GM23338 (cell line): ENCODE measurements around the gene PTP4A2. TPM values are rescaled to one million over a fixed set of nuclear protein-coding genes. Genes with fewer than 3 reads are reported as not detected.

ENCODE experiments used
- ATAC-seq: fragments of 200-7000 bp; cut with Tn5 transposase; 3 replicates; pipeline ENCODE4 v1.9.1; 2020
- DNase-seq: peaks from one replicate; pipeline ENCODE4 v3.0.0-alpha.2; 2015; ENCODE audit warnings: low spot score
- H2AFZ ChIP-seq: fragments of 200-600 bp; sonication (generic); 2 replicates; pipeline ENCODE4 v1.8.0; 2016; ENCODE audit warnings: antibody characterized with exemption, mild to moderate bottlenecking, moderate library complexity
- H3F3A ChIP-seq: fragments of 200-600 bp; sonication (generic); replicated peaks from 2 replicates; pipeline ENCODE4 v1.8.0; 2017; ENCODE audit warnings: antibody characterized with exemption, mixed run types, low read depth
- H3K27ac ChIP-seq: fragments of 200-600 bp; sonication (generic); 2 replicates; pipeline ENCODE4 v1.6.1; 2016; ENCODE audit warnings: low read depth
- H3K27me3 ChIP-seq: fragments of 200-600 bp; sonication (generic); 2 replicates; pipeline ENCODE4 v1.8.0; 2016; ENCODE audit warnings: mild to moderate bottlenecking, mixed run types, moderate library complexity; ENCODE audit not compliant: insufficient read depth
- H3K36me3 ChIP-seq: fragments of 200-600 bp; sonication (generic); 2 replicates; pipeline ENCODE4 v1.8.0; 2016; ENCODE audit warnings: mild to moderate bottlenecking; ENCODE audit not compliant: insufficient read depth
- H3K4me1 ChIP-seq: fragments of 200-600 bp; sonication (generic); 2 replicates; pipeline ENCODE4 v1.8.0; 2016; ENCODE audit warnings: mild to moderate bottlenecking, moderate library complexity; ENCODE audit not compliant: insufficient read depth
- H3K4me2 ChIP-seq: fragments of 200-600 bp; sonication (generic); 2 replicates; pipeline ENCODE4 v1.7.1; 2017; ENCODE audit warnings: mixed run types
- H3K4me3 ChIP-seq: fragments of 200-600 bp; sonication (generic); 2 replicates; pipeline ENCODE4 v1.6.1; 2016; ENCODE audit warnings: mixed run types
- H3K79me2 ChIP-seq: fragments of 200-600 bp; sonication (generic); replicated peaks from 2 replicates; pipeline ENCODE4 v1.8.0; 2017; ENCODE audit warnings: mild to moderate bottlenecking; ENCODE audit not compliant: insufficient read depth
- H3K9me2 ChIP-seq: fragments of 200-600 bp; sonication (generic); 2 replicates; pipeline ENCODE4 v1.8.0; 2017; ENCODE audit not compliant: insufficient read depth
- H4K20me1 ChIP-seq: fragments of 200-600 bp; sonication (generic); replicated peaks from 2 replicates; pipeline ENCODE4 v1.8.0; 2017; ENCODE audit warnings: mild to moderate bottlenecking; ENCODE audit not compliant: insufficient read depth
- H3K27ac Mint-ChIP-seq: 2 replicates; pipeline ENCODE4 v1.8.0; 2020; ENCODE audit warnings: inconsistent platforms, mild to moderate bottlenecking, moderate library complexity, mixed read lengths
- H3K27me3 Mint-ChIP-seq: 3 replicates; pipeline ENCODE4 v1.8.0; 2022; ENCODE audit warnings: low read depth, mild to moderate bottlenecking, moderate library complexity, mixed read lengths, inconsistent platforms; ENCODE audit not compliant: insufficient read depth, poor library complexity
- H3K36me3 Mint-ChIP-seq: 3 replicates; pipeline ENCODE4 v1.8.0; 2021; ENCODE audit warnings: low read depth, mild to moderate bottlenecking, inconsistent platforms, moderate library complexity, mixed read lengths
- H3K4me1 Mint-ChIP-seq: 3 replicates; pipeline ENCODE4 v1.8.0; 2020; ENCODE audit warnings: mild to moderate bottlenecking, inconsistent platforms, mixed read lengths
- H3K4me3 Mint-ChIP-seq: 3 replicates; pipeline ENCODE4 v1.8.0; 2021; ENCODE audit warnings: moderate library complexity, mild to moderate bottlenecking, inconsistent platforms, mixed read lengths
- H3K9me3 Mint-ChIP-seq: 3 replicates; pipeline ENCODE4 v1.8.0; 2020; ENCODE audit warnings: moderate library complexity, mild to moderate bottlenecking, inconsistent platforms, mixed read lengths
- POLR2AphosphoS5 ChIP-seq: IDR thresholded peaks from 2 replicates; pipeline ENCODE4 v1.6.1; 2016; ENCODE audit warnings: antibody characterized with exemption, low read depth
- polyA plus RNA-seq: library from polyadenylated mRNA; unstranded; fragments of >200 nt; fragmentation: Nextera tagmentation; extraction: Ambion mirVana; gene quantifications from 2 replicates; pipeline ENCODE4 v1.2.1, GENCODE V29; 2016
- total RNA-seq: library from RNA; depleted of rRNA; stranded (reverse); fragments of >200 nt; shearing (Covaris generic); gene quantifications from 2 replicates; pipeline ENCODE4 v1.2.3, GENCODE V29; 2014
- TF ChIP-seq, protein P1 (sequence below): fragments of 250-450 bp; sonication (Bioruptor Pico); IDR thresholded peaks from 2 replicates; pipeline ENCODE4 v1.5.0; 2020; ENCODE audit warnings: mild to moderate bottlenecking, moderate library complexity
- TF ChIP-seq, protein P2 (sequence below): IDR thresholded peaks from 2 replicates; pipeline ENCODE4 v1.6.1; 2016; ENCODE audit warnings: antibody characterized with exemption

Gene PTP4A2
- total and polyA plus RNA-seq, 2 experiments from 2014 or later = 153 to 260 TPM

DNA sequence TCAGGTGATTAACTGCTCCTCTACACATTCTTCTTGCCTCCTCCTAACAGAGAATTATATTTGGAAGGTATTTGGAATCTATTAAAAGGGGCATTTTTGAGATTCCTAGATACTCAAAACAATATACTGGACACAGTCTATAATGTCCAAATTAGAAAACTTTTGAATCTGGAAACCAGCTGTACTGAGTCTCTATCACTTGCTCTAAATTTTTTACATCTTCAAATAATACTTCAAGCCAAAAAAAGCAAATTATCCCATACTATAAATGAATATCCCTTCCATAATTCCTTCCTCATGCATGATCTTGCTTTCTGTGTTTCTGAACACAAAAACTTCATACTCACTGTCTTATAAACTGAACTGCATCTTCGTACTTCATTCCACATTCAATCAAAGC is 28.5 kb downstream of the PTP4A2 start (continued):
- TF ChIP-seq, protein P1, sequence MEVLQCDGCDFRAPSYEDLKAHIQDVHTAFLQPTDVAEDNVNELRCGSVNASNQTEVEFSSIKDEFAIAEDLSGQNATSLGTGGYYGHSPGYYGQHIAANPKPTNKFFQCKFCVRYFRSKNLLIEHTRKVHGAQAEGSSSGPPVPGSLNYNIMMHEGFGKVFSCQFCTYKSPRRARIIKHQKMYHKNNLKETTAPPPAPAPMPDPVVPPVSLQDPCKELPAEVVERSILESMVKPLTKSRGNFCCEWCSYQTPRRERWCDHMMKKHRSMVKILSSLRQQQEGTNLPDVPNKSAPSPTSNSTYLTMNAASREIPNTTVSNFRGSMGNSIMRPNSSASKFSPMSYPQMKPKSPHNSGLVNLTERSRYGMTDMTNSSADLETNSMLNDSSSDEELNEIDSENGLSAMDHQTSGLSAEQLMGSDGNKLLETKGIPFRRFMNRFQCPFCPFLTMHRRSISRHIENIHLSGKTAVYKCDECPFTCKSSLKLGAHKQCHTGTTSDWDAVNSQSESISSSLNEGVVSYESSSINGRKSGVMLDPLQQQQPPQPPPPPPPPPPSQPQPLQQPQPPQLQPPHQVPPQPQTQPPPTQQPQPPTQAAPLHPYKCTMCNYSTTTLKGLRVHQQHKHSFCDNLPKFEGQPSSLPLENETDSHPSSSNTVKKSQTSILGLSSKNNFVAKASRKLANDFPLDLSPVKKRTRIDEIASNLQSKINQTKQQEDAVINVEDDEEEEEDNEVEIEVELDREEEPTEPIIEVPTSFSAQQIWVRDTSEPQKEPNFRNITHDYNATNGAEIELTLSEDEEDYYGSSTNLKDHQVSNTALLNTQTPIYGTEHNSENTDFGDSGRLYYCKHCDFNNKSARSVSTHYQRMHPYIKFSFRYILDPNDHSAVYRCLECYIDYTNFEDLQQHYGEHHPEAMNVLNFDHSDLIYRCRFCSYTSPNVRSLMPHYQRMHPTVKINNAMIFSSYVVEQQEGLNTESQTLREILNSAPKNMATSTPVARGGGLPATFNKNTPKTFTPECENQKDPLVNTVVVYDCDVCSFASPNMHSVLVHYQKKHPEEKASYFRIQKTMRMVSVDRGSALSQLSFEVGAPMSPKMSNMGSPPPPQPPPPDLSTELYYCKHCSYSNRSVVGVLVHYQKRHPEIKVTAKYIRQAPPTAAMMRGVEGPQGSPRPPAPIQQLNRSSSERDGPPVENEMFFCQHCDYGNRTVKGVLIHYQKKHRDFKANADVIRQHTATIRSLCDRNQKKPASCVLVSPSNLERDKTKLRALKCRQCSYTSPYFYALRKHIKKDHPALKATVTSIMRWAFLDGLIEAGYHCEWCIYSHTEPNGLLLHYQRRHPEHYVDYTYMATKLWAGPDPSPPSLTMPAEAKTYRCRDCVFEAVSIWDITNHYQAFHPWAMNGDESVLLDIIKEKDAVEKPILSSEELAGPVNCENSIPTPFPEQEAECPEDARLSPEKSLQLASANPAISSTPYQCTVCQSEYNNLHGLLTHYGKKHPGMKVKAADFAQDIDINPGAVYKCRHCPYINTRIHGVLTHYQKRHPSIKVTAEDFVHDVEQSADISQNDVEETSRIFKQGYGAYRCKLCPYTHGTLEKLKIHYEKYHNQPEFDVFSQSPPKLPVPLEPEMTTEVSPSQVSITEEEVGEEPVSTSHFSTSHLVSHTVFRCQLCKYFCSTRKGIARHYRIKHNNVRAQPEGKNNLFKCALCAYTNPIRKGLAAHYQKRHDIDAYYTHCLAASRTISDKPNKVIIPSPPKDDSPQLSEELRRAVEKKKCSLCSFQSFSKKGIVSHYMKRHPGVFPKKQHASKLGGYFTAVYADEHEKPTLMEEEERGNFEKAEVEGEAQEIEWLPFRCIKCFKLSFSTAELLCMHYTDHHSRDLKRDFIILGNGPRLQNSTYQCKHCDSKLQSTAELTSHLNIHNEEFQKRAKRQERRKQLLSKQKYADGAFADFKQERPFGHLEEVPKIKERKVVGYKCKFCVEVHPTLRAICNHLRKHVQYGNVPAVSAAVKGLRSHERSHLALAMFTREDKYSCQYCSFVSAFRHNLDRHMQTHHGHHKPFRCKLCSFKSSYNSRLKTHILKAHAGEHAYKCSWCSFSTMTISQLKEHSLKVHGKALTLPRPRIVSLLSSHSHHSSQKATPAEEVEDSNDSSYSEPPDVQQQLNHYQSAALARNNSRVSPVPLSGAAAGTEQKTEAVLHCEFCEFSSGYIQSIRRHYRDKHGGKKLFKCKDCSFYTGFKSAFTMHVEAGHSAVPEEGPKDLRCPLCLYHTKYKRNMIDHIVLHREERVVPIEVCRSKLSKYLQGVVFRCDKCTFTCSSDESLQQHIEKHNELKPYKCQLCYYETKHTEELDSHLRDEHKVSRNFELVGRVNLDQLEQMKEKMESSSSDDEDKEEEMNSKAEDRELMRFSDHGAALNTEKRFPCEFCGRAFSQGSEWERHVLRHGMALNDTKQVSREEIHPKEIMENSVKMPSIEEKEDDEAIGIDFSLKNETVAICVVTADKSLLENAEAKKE (CRISPR knock-in tag) = no peak

DNA sequence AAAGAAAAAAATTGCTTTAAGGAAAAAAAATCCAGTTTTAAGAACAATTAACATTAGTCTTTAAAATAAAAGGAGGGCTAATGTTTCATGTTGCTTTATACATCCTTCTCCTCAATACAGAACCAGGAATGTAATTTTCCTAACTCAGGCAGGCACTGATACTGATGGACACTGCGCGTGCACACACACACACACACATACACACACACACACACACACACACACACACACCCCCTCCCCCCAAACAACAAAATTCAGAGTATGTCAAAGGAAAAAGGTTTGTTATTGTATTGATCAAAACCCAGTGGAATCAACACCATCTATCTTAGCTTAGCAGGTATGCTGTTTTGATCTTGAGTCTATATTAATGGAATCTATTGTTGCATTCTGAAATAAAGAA is 31.6 kb downstream of the PTP4A2 start:
- Mint-ChIP-seq H3K9me3 (peaks cover 4% of the 10 kb centered on the region; the same call in 1 of the 3 replicates), H3K4me1 (no peaks in the 10 kb centered on the region), H3K27ac (no peak overlapping the region), H3K27me3 (peaks cover 6% of the 10 kb centered on the region), H3K4me3 (no peak overlapping the region), H3K36me3 (peaks cover 40% of the 10 kb centered on the region)
- H2AFZ ChIP-seq = no peak overlapping the region
- H3K4me3 ChIP-seq = no peak overlapping the region
- H3K4me1 ChIP-seq = no peaks in the 10 kb centered on the region
- H3F3A ChIP-seq = 0 out of 2 replicates have a peak, but pooled peaks cover 3% of the 10 kb centered on the region
- H4K20me1 ChIP-seq = no peaks in the 10 kb centered on the region; the same call in 1 of the 2 replicates
- peaks cover 22% of the 10 kb centered on the region; the same call in 1 of the 2 replicates for H3K36me3 ChIP-seq
- H3K79me2 ChIP-seq = no peaks in the 10 kb centered on the region
- DNase-seq (no peak), ATAC-seq (no peak)
- H3K27ac ChIP-seq = no peak overlapping the region
- H3K4me2 ChIP-seq = no peak overlapping the region
- TF ChIP-seq POLR2AphosphoS5 = no peak
- TF ChIP-seq, protein P2, sequence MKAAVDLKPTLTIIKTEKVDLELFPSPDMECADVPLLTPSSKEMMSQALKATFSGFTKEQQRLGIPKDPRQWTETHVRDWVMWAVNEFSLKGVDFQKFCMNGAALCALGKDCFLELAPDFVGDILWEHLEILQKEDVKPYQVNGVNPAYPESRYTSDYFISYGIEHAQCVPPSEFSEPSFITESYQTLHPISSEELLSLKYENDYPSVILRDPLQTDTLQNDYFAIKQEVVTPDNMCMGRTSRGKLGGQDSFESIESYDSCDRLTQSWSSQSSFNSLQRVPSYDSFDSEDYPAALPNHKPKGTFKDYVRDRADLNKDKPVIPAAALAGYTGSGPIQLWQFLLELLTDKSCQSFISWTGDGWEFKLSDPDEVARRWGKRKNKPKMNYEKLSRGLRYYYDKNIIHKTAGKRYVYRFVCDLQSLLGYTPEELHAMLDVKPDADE = no peak
- no peaks in the 10 kb centered on the region for H3K27me3 ChIP-seq
- H3K9me2 ChIP-seq = no peaks in the 10 kb centered on the region
